Heart right ventricle (tissue), 16 donors: ENCODE data around the gene CD2AP. TPM values are rescaled to one million over a fixed set of nuclear protein-coding genes. Genes with fewer than 3 reads are reported as not detected.

Experiments used
- ATAC-seq, 8 donors: fragments of 200-7000 bp; cut with Tn5 transposase; one replicate each; pipeline ENCODE4 v1.9.1; 2020; ENCODE audit warnings: mild to moderate bottlenecking in 8 of 8, moderate library complexity in 8 of 8, moderate number of reproducible peaks in 1 of 8
- DNase-seq, 2 donors: peaks; one replicate each; pipeline ENCODE4 v3.0.0-alpha.2; 2020
- H3K27ac ChIP-seq, 10 donors: fragments of 200-600 bp; sonication (generic) in 2 of 10; one replicate each; pipeline versions ENCODE4 v1.5.0 to v1.8.0; 2020 to 2022; ENCODE audit warnings: mild to moderate bottlenecking in 3 of 10
- H3K27me3 ChIP-seq, 7 donors: fragments of 200-600 bp; one replicate each; pipeline ENCODE4 v1.8.0; 2021 to 2022; ENCODE audit warnings: mild to moderate bottlenecking in 2 of 7
- H3K36me3 ChIP-seq, 9 donors: fragments of 200-600 bp; sonication (generic) in 1 of 9; one replicate each; pipeline versions ENCODE4 v1.5.0 to v1.8.0; 2020 to 2022; ENCODE audit warnings: mild to moderate bottlenecking in 2 of 9
- H3K4me1 ChIP-seq, 9 donors: fragments of 200-600 bp; sonication (generic) in 1 of 9; one replicate each; pipeline versions ENCODE4 v1.5.0 to v1.8.0; 2020 to 2022; ENCODE audit warnings: mild to moderate bottlenecking in 4 of 9
- H3K4me3 ChIP-seq, 10 donors: fragments of 200-600 bp; sonication (generic) in 2 of 10; one replicate each; pipeline versions ENCODE4 v1.5.0 to v1.8.0; 2020 to 2022; ENCODE audit warnings: mild to moderate bottlenecking in 7 of 10, moderate library complexity in 2 of 10
- H3K9me3 ChIP-seq, 11 donors: fragments of 200-600 bp in 10 of 11; sonication (generic) in 2 of 11; one replicate each; pipeline versions ENCODE4 v1.5.0 to v1.8.0; 2013 to 2022; ENCODE audit warnings: mild to moderate bottlenecking in 2 of 11, control low read depth in 1 of 11, moderate library complexity in 1 of 11
- WGBS, 2 donors: extraction: QIAGEN DNeasy Blood & Tissue Kit; methylation state at CpG; one replicate each; pipeline ENCODE4 v1.1.7; 2013; ENCODE audit warnings: inconsistent platforms in 1 of 2; 5-methylcytosine and 5-hydroxymethylcytosine counted together
- intact Hi-C, 10 donors: fragments of 100-400 bp; cut with DNase I; formaldehyde crosslinking; loops; one replicate each; pipeline versions ENCODE4 v1.11.1 to v1.14.2; 2022
- polyA plus RNA-seq, 2 donors: library from polyadenylated mRNA; stranded (reverse); fragments of 200-250 nt; gene quantifications; one replicate each; pipeline ENCODE4 v1.2.3, GENCODE V29; 2013
- total RNA-seq, 10 donors: library from RNA; stranded (reverse); fragmentation: NEBNext Ultra II Directional in 3 of 10; extraction: Animal tissue kit (Norgen Biotek cat#: 25700) in 3 of 10; gene quantifications; one replicate each; pipeline versions ENCODE4 v1.2.1 to v1.2.4, GENCODE V29; 2021 to 2023
- TF ChIP-seq, protein P1 (sequence below), 9 donors: fragments of 200-600 bp; sonication (generic) in 2 of 9; IDR thresholded peaks; one replicate each; pipeline versions ENCODE4 v1.5.0 to v1.8.0; 2021 to 2022; ENCODE audit warnings: antibody characterized with exemption in 9 of 9, mild to moderate bottlenecking in 5 of 9, moderate library complexity in 1 of 9
- donor health status: Arrhythmogenic right ventricular cardiomyopathy.
- donor health status: ischemic (EF 13 %, LVEDD 7.1; RV severe dilation, severe dysfunction).
- donor health status: healthy with polysubstance abuse.
- donor health status: DM: no; HTN: yes; CAD: no.
- donor health status: DM: no; HTN: no; CAD: no.
- donor health status: ischemic (EF 25% LVEDD 6.9; RV normal size, moderate dysfunction).
- donor health status: ischemic (EF 25% LVEDD 5.7; RV mildly dilated, moderate dysfunction).
- donor health status: healthy.
- donor health status: DM: yes; HTN: yes; CAD: no.
- donor health status: Ischemic cardiomyopathy.
- donor health status: ischemic (EF 35%, LVEDD 5.7; RV mildly dilated, moderate dysfunction).
- donor health status: nonischemic (EF 11% LVEDD 7.7; RV severe dilation, severe dysfunction).
- donor health status: DM: yes; HTN: yes; CAD: no.
- donor health status: PGD.
- donor health status: ischemic (EF 29% LVEDD 5.4; RV normal size, mild dysfunction).
- donor health status: nonischemic (EF 23%, LVEDD 6.1; RV moderate dilation, normal function).

Gene CD2AP
- total and polyA plus RNA-seq, 12 donors = 5.8 to 15.6 (median 10.8) TPM

DNA sequence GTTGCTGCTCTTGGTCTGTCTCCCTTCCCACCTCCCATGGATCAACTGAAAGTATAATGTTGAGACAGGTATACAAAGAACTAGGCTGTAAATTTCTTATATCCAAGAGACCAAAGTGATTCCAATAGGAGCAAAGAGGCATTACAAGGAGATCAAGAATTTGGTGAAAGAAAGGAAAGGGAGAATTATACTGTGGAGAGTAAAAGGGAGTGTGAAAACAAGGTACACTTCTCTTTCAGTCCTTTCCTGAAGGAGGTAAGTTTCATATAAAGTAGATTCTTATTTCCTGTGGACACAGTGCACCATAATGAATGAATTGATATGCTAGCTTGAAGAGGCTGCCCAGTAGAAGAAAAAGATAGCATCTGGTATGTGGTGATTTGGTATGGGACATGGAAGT lies 49.7 kb downstream of the CD2AP start:
- ATAC-seq = no peak

DNA sequence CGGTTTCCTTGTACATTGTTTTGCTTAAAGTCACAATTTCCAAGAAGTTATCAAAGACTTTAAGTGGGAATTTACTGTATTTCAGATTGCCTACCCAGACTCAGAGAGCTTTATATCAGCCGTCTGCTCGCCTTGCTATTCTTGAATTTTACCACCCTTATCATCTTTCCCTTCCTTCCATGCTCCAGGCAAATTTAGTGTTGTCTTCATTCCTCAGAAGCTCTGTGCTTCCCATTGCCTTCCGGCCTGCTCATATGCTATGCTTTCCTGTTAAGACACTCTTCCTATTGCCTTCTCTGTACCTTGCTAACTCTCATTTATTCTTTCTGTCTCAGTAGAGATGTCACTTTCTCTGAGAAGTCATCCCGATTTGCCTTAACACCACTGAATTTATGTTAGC lies 52.1 kb downstream of the CD2AP start:
- DNase-seq (no peak), ATAC-seq (no peak)
- Histone ChIP-seq H3K36me3 (peaks cover 0 to 20% (median 3%) of the 10 kb centered on the region in 9 donors), H3K4me1 (peaks cover 0 to 29% (median 9%) of the 10 kb centered on the region in 9 donors), H3K4me3 (no peak overlapping the region), H3K27ac (no peak overlapping the region), H3K9me3 (no peaks in the 10 kb centered on the region), H3K27me3 (no peaks in the 10 kb centered on the region)
- TF ChIP-seq, protein P1, sequence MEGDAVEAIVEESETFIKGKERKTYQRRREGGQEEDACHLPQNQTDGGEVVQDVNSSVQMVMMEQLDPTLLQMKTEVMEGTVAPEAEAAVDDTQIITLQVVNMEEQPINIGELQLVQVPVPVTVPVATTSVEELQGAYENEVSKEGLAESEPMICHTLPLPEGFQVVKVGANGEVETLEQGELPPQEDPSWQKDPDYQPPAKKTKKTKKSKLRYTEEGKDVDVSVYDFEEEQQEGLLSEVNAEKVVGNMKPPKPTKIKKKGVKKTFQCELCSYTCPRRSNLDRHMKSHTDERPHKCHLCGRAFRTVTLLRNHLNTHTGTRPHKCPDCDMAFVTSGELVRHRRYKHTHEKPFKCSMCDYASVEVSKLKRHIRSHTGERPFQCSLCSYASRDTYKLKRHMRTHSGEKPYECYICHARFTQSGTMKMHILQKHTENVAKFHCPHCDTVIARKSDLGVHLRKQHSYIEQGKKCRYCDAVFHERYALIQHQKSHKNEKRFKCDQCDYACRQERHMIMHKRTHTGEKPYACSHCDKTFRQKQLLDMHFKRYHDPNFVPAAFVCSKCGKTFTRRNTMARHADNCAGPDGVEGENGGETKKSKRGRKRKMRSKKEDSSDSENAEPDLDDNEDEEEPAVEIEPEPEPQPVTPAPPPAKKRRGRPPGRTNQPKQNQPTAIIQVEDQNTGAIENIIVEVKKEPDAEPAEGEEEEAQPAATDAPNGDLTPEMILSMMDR (IDR thresholded peaks at IDR 0.05) = no peak
- intact Hi-C loops = loop anchor here in 1 of 10 donors (10.0 kb wide), 1 partner anchor 115 kb away; no protein-coding TSS in a partner anchor
- 59 to 61% methylated on average over 5 of the region's 5 CpGs for WGBS, 2 donors

More for the DNA sequence above, 49.7 kb downstream of the CD2AP start:
- TF ChIP-seq, protein P1 (IDR thresholded peaks at IDR 0.05) = no peak
- Histone ChIP-seq H3K4me3 (no peak overlapping the region), H3K36me3 (peaks cover 0 to 7% (median 0%) of the 10 kb centered on the region in 9 donors), H3K9me3 (no peaks in the 10 kb centered on the region), H3K4me1 (peaks cover 0 to 42% (median 16%) of the 10 kb centered on the region in 9 donors), H3K27ac (no peak overlapping the region), H3K27me3 (no peaks in the 10 kb centered on the region)
- no peak for DNase-seq
- intact Hi-C loops = loop anchor here in 1 of 10 donors (10.0 kb wide), 1 partner anchor 112 kb away; no protein-coding TSS in a partner anchor

DNA sequence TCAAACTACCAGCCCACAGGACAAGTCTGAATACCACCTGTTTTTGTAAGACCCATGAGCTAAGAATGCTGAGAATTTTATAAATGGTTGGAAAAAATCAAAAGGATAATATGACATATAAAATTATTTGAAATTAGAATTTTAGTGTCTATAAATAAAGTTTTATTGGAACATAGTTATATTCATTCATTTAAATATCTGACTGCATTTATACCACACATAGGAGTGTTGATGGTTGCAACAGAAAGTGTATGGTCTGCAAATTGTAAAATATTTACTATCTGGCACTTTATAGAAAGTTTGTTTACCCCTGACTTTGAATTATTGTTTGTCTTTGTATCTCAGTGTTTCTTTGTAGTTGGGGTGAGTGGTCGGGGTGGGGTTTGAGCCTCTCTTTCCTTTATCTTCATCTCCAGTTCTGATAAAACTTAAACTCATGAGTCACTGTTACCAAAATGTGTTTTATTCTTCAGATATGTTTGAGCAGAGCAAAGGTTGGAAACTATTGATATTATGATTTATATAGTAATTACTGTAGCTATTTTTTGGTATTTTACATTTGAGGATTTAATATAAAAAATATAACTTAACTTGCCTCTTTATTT lies 55.5 kb downstream of the CD2AP start:
- peaks cover 0 to 24% (median 3%) of the 10 kb centered on the region in 9 donors for H3K36me3 ChIP-seq
- no peak overlapping the region for H3K4me3 ChIP-seq
- TF ChIP-seq, protein P1 (IDR thresholded peaks at IDR 0.05) = no peak
- 90 to 98% methylated on average over 1 of the region's 1 CpG for WGBS, 2 donors
- no peaks in the 10 kb centered on the region for H3K27me3 ChIP-seq
- intact Hi-C loops = no loop called here
- no peak for ATAC-seq
- peaks cover 0 to 27% (median 22%) of the 10 kb centered on the region in 9 donors for H3K4me1 ChIP-seq
- H3K27ac ChIP-seq = no peak overlapping the region
- no peak for DNase-seq
- H3K9me3 ChIP-seq = no peaks in the 10 kb centered on the region

DNA sequence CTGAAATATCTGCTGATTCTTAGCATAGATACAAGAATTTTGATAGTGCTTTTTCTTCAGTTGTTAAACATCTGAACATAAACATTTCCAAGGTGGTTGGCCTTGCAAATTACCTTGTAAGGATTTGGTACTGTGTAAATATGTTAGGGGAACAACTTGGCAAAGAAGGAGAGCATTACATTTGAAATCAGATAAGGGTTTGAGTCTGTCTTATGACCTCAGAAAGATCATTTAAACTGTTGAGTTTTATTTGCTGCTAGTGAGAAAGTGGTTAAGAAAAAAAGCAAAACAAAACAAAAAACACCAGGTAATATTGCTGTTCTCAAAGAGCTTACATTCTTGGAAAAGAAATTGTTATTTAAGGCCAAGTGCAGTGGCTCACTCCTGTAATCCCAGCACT lies 56.5 kb downstream of the CD2AP start:
- Histone ChIP-seq H3K9me3 (no peaks in the 10 kb centered on the region), H3K27ac (no peak overlapping the region), H3K4me1 (peaks cover 0 to 27% (median 22%) of the 10 kb centered on the region in 9 donors), H3K4me3 (no peak overlapping the region), H3K27me3 (no peaks in the 10 kb centered on the region), H3K36me3 (peaks cover 0 to 26% (median 3%) of the 10 kb centered on the region in 9 donors)
- TF ChIP-seq, protein P1 (IDR thresholded peaks at IDR 0.05) = no peak
- DNase-seq = no peak
- intact Hi-C loops = no loop called here
- ATAC-seq = no peak
